HepG2 (cell line): Measurements from ENCODE around the gene CELSR3. TPM values are rescaled to one million over a fixed set of nuclear protein-coding genes. Genes with fewer than 3 reads are reported as not detected.

Source experiments
- ATAC-seq: fragments of 200-7000 bp; cut with Tn5 transposase; 3 replicates; pipeline ENCODE4 v1.9.1; 2020; ENCODE audit warnings: mild to moderate bottlenecking, moderate library complexity
- BruUV-seq: library from RNA; stranded (reverse); fragments of 400-500 nt; replicated peaks from 2 replicates; lab custom pipeline; 2021; lab: Mats Ljungman, UMichigan
- CTCF ChIA-PET: fragments of 300-600 bp; formaldehyde crosslinking; extraction: SDS; loops from one replicate; lab custom pipeline; 2021; ENCODE audit warnings: low total read pairs, inconsistent platforms, low intra/inter-chr PET ratio; lab: Yijun Ruan, JAX
- POLR2A ChIA-PET: fragments of 350-600 bp; sonication (Branson Sonifier 250); formaldehyde crosslinking; loops from one replicate; lab custom pipeline; 2020; ENCODE audit warnings: antibody characterized with exemption, inconsistent platforms; lab: Yijun Ruan, JAX
- DNase-seq: peaks from one replicate; pipeline ENCODE4 v3.0.0-alpha.2; 2015; ENCODE audit warnings: low spot score
- FAIRE-seq: peaks from 3 replicates; lab custom pipeline; 2011; peaks lifted over from hg19 to GRCh38; lab: Jason Lieb, UNC
- H2AFZ ChIP-seq: one replicate; pipeline ENCODE4 v1.6.1; 2011; ENCODE audit warnings: low read length, inconsistent platforms
- H3K27ac ChIP-seq: fragments of 300-600 bp; 3 replicates; pipeline ENCODE4 v1.8.0; 2011; ENCODE audit warnings: mixed run types, mild to moderate bottlenecking, mixed read lengths, low read length, inconsistent platforms; ENCODE audit not compliant: insufficient read depth; ENCODE audit errors: extremely low read length
- H3K27me3 ChIP-seq, 2 experiments: fragments of 200-600 bp in 1 of 2; 2 replicates in 1 of 2; 3 replicates in 1 of 2; pipeline versions ENCODE4 v1.6.0 to v1.8.0; 2011; ENCODE audit warnings: low read length in 2 of 2, mild to moderate bottlenecking in 2 of 2, moderate library complexity in 2 of 2, inconsistent platforms in 1 of 2; ENCODE audit not compliant: insufficient read depth in 2 of 2, control insufficient read depth in 1 of 2
- H3K36me3 ChIP-seq, 2 experiments: fragments of 200-600 bp in 1 of 2; replicated peaks in 1 of 2; 2 replicates in 1 of 2; 3 replicates in 1 of 2; pipeline versions ENCODE4 v1.5.1 to v1.8.0; 2011; ENCODE audit warnings: low read length in 2 of 2, inconsistent platforms in 1 of 2; ENCODE audit not compliant: insufficient read depth in 2 of 2, control insufficient read depth in 1 of 2
- H3K4me1 ChIP-seq: 2 replicates; pipeline ENCODE4 v1.5.1; 2012; ENCODE audit warnings: low read length, inconsistent platforms; ENCODE audit not compliant: insufficient read depth
- H3K4me2 ChIP-seq: 2 replicates; pipeline ENCODE4 v1.6.0; 2011; ENCODE audit warnings: low read depth, low read length, inconsistent platforms
- H3K4me3 ChIP-seq, 3 experiments: fragments of 200-600 bp in 1 of 3; sonication (generic), shearing (Covaris generic) in 1 of 3; replicated peaks in 1 of 3; 2 replicates each; pipeline ENCODE4 v1.5.1; 2011 to 2016; ENCODE audit warnings: low read length in 3 of 3, inconsistent platforms in 2 of 3, low read depth in 2 of 3, mild to moderate bottlenecking in 2 of 3, control low read depth in 1 of 3, mixed read lengths in 1 of 3; ENCODE audit not compliant: insufficient read depth in 1 of 3
- H3K79me2 ChIP-seq: one replicate; pipeline ENCODE4 v1.6.1; 2011; ENCODE audit warnings: low read length, inconsistent platforms; ENCODE audit not compliant: insufficient read depth
- H3K9ac ChIP-seq: 2 replicates; pipeline ENCODE4 v1.6.0; 2011; ENCODE audit warnings: mild to moderate bottlenecking, low read depth, low read length, inconsistent platforms; ENCODE audit not compliant: insufficient read depth
- H3K9me3 ChIP-seq: 2 replicates; pipeline ENCODE4 v1.5.1; 2012; ENCODE audit warnings: mild to moderate bottlenecking, low read length
- H4K20me1 ChIP-seq: 2 replicates; pipeline ENCODE4 v1.6.0; 2011; ENCODE audit warnings: inconsistent platforms, mild to moderate bottlenecking, low read length, moderate library complexity; ENCODE audit not compliant: insufficient read depth
- MTA3 ChIP-seq: sonication (generic); formaldehyde crosslinking; IDR thresholded peaks from 2 replicates; pipeline ENCODE4 v1.4.0; 2020; ENCODE audit warnings: missing genetic modification reagents
- NCOA1 ChIP-seq: sonication (generic); formaldehyde crosslinking; IDR thresholded peaks from 2 replicates; pipeline ENCODE4 v1.9.0; 2021; ENCODE audit warnings: missing genetic modification reagents
- PRMT3 ChIP-seq: sonication (generic); formaldehyde crosslinking; IDR thresholded peaks from 2 replicates; pipeline ENCODE4 v1.8.1; 2022; ENCODE audit warnings: low read depth, mild to moderate bottlenecking, moderate library complexity, missing genetic modification reagents, borderline replicate concordance
- RXRB ChIP-seq: IDR thresholded peaks from 2 replicates; pipeline ENCODE4 v1.6.1; 2016; ENCODE audit warnings: borderline replicate concordance, missing genetic modification reagents, missing compliant biosample characterization
- ZBTB42 ChIP-seq: sonication (generic); formaldehyde crosslinking; IDR thresholded peaks from 2 replicates; pipeline ENCODE4 v1.5.0; 2020; ENCODE audit warnings: mild to moderate bottlenecking, missing genetic modification reagents
- ZNF101 ChIP-seq: sonication (generic); formaldehyde crosslinking; IDR thresholded peaks from 2 replicates; pipeline ENCODE4 v1.4.0; 2020; ENCODE audit warnings: mild to moderate bottlenecking, low read depth, missing genetic modification reagents, borderline replicate concordance
- ZNF20 ChIP-seq: sonication (generic); formaldehyde crosslinking; IDR thresholded peaks from 2 replicates; pipeline ENCODE4 v1.4.0; 2020; ENCODE audit warnings: mild to moderate bottlenecking, moderate library complexity, missing genetic modification reagents
- ZNF329 ChIP-seq: sonication (generic); formaldehyde crosslinking; IDR thresholded peaks from 2 replicates; pipeline ENCODE4 v1.9.0; 2021; ENCODE audit warnings: low read depth, mild to moderate bottlenecking, missing genetic modification reagents
- ZNF460 ChIP-seq: sonication (generic); formaldehyde crosslinking; IDR thresholded peaks from 2 replicates; pipeline ENCODE4 v1.5.1; 2020; ENCODE audit warnings: missing genetic modification reagents, mild to moderate bottlenecking, borderline replicate concordance
- ZNF614 ChIP-seq: IDR thresholded peaks from 2 replicates; pipeline ENCODE4 v1.6.1; 2018; ENCODE audit warnings: missing biosample characterization, missing genetic modification reagents, inconsistent platforms, borderline replicate concordance
- WGBS: methylation state at CpG from one replicate; pipeline ENCODE4 v1.1.6; 2017; ENCODE audit warnings: low lambda C conversion rate; 5-methylcytosine and 5-hydroxymethylcytosine counted together
- in situ Hi-C: cut with HindIII; loops from 2 replicates; pipeline ENCODE4 v1.10.0; 2017; ENCODE audit warnings: low pct_unique_long_range_greater_than_20kb; ENCODE audit not compliant: extremely low pct_ligation_motif_present
- intact Hi-C: fragments of 100-400 bp; cut with micrococcal nuclease; formaldehyde crosslinking; loops from one replicate; pipeline ENCODE4 v1.10.0; 2022; ENCODE audit not compliant: unreplicated experiment
- polyA plus RNA-seq, 8 experiments: library from polyadenylated mRNA; depleted of rRNA in 3 of 8; stranded (reverse) in 7 of 8; unstranded in 1 of 8; fragments of >200 nt; fragmentation: Illumina TruSeq in 4 of 8; extraction: Trizol in 4 of 8; gene quantifications; 2 replicates each; pipeline versions ENCODE4 v1.2.1 to v1.2.3, GENCODE V29; 2011 to 2016; ENCODE audit warnings: low read depth in 4 of 8, missing spikeins in 1 of 8, mixed read lengths in 1 of 8; ENCODE audit not compliant: insufficient read depth in 1 of 8
- total RNA-seq, 5 experiments: library from RNA; depleted of rRNA; stranded (reverse); fragments of >200 nt; fragmentation: Illumina TruSeq; extraction: Trizol; gene quantifications; 2 replicates each; pipeline ENCODE4 v1.2.3, GENCODE V29; 2016; ENCODE audit warnings: low read depth in 1 of 5
- TF ChIP-seq, protein P1 (sequence below): sonication (generic); formaldehyde crosslinking; IDR thresholded peaks from 2 replicates; pipeline ENCODE4 v1.4.0; 2020; ENCODE audit warnings: missing genetic modification reagents, borderline replicate concordance

The CELSR3 gene
- total and polyA plus RNA-seq, 2 of the 13 experiments (the other 11 are each of a cell fraction or from before 2014, with no cell fraction given), result 5.4 to 6.7 TPM

DNA sequence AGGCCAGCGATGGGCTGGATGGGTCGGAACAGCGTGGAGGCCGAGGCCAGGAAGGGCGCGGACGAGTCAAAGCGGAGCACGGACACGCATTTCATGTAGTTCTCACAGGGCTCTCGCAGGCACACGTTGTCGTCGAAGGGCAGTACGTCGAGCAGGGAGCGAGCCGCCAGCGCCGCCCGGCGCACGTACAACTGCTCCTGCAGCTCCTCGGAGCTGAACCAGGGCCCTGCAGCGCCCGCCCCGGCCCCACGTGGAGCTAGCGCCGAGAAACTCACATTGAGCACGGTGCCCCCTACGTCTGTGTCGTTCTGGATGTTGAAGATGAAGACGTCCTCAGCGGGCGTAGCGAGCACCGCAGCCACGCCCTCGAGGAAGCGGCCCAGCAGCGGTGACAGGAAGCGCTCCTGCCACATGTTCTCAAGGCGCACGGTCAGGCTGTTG, 5.8 kb downstream of the CELSR3 start:
- CTCF ChIA-PET, result no interaction called here
- H3K4me2 ChIP-seq, result no peak overlapping the region

More for the DNA sequence above, 5.8 kb downstream of the CELSR3 start:
- H3K79me2 ChIP-seq, result no peaks in the 10 kb centered on the region
- no TSS peak for BruUV-seq
- H3K27me3 ChIP-seq, result no peaks in the 10 kb centered on the region
- H3K9ac ChIP-seq, result no peak overlapping the region
- H3K9me3 ChIP-seq, result no peaks in the 10 kb centered on the region
- in situ Hi-C loops, result no loop called here
- H4K20me1 ChIP-seq, result peaks cover 6% of the 10 kb centered on the region
- POLR2A ChIA-PET, result interaction anchor here (1.3 to 3.9 kb wide), 2 partner anchors 21 to 33 kb away, joined by 5 to 10 read pairs; partner anchors contain the start of gene SLC26A6
- intact Hi-C loops, result no loop called here
- H3K36me3 ChIP-seq, result peaks cover 1 to 3% of the 10 kb centered on the region in 2 experiments; a peak in 2 of 5 replicates
- peaks cover 17% of the 10 kb centered on the region for H3K4me1 ChIP-seq
- WGBS, result 95% methylated on average over 33 of the region's 45 CpGs
- H3K4me3 ChIP-seq, result no peak overlapping the region
- H3K27ac ChIP-seq, result no peak overlapping the region
- no peak overlapping the region for H2AFZ ChIP-seq
- ATAC-seq (no peak), DNase-seq (no peak), FAIRE-seq (no peak)
- TF ChIP-seq PRMT3 (CRISPR knock-in tag), result no peak
- no peak for TF ChIP-seq MTA3 (CRISPR knock-in tag)
- TF ChIP-seq ZNF614 (CRISPR knock-in tag), result no peak
- TF ChIP-seq ZNF101, result no peak
- no peak for TF ChIP-seq ZNF329 (CRISPR knock-in tag)
- no peak for TF ChIP-seq ZNF20 (CRISPR knock-in tag)
- TF ChIP-seq, protein P1, sequence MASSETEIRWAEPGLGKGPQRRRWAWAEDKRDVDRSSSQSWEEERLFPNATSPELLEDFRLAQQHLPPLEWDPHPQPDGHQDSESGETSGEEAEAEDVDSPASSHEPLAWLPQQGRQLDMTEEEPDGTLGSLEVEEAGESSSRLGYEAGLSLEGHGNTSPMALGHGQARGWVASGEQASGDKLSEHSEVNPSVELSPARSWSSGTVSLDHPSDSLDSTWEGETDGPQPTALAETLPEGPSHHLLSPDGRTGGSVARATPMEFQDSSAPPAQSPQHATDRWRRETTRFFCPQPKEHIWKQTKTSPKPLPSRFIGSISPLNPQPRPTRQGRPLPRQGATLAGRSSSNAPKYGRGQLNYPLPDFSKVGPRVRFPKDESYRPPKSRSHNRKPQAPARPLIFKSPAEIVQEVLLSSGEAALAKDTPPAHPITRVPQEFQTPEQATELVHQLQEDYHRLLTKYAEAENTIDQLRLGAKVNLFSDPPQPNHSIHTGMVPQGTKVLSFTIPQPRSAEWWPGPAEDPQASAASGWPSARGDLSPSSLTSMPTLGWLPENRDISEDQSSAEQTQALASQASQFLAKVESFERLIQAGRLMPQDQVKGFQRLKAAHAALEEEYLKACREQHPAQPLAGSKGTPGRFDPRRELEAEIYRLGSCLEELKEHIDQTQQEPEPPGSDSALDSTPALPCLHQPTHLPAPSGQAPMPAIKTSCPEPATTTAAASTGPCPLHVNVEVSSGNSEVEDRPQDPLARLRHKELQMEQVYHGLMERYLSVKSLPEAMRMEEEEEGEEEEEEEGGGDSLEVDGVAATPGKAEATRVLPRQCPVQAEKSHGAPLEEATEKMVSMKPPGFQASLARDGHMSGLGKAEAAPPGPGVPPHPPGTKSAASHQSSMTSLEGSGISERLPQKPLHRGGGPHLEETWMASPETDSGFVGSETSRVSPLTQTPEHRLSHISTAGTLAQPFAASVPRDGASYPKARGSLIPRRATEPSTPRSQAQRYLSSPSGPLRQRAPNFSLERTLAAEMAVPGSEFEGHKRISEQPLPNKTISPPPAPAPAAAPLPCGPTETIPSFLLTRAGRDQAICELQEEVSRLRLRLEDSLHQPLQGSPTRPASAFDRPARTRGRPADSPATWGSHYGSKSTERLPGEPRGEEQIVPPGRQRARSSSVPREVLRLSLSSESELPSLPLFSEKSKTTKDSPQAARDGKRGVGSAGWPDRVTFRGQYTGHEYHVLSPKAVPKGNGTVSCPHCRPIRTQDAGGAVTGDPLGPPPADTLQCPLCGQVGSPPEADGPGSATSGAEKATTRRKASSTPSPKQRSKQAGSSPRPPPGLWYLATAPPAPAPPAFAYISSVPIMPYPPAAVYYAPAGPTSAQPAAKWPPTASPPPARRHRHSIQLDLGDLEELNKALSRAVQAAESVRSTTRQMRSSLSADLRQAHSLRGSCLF, result no peak
- TF ChIP-seq NCOA1, result no peak
- TF ChIP-seq ZBTB42 (CRISPR knock-in tag), result no peak
- TF ChIP-seq RXRB (CRISPR knock-in tag), result no peak
- no peak for TF ChIP-seq ZNF460 (CRISPR knock-in tag)
